ENCODE results near the gene LMX1B.

LMX1B gene

GRCh38 chr9:126617823-126618165 is 4.1 kb downstream of the LMX1B start:
- DNase-seq (ENCODE audit: low spot score), result no peak

DNA sequence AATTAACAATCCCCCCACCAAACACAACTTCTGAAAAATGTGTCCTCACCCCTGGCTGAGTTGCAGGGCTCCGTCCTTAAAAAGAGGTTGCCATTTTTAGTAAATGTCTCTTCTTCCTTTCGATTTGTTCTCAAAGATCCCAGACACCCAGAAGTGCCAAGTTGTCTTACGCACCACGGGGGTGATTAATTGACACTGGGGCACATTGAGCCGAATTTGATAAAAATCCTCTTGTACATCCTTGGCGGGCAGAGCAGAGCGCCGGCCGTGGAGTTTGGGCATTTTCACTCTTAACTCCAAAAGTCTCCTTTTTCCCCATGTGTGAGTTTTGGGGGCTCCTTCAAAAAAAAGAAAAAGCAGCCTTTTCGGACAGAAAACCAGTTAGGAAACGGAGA is 4.5 kb downstream of the LMX1B start:
- DNase-seq (ENCODE audit: low spot score), result no peak

DNA sequence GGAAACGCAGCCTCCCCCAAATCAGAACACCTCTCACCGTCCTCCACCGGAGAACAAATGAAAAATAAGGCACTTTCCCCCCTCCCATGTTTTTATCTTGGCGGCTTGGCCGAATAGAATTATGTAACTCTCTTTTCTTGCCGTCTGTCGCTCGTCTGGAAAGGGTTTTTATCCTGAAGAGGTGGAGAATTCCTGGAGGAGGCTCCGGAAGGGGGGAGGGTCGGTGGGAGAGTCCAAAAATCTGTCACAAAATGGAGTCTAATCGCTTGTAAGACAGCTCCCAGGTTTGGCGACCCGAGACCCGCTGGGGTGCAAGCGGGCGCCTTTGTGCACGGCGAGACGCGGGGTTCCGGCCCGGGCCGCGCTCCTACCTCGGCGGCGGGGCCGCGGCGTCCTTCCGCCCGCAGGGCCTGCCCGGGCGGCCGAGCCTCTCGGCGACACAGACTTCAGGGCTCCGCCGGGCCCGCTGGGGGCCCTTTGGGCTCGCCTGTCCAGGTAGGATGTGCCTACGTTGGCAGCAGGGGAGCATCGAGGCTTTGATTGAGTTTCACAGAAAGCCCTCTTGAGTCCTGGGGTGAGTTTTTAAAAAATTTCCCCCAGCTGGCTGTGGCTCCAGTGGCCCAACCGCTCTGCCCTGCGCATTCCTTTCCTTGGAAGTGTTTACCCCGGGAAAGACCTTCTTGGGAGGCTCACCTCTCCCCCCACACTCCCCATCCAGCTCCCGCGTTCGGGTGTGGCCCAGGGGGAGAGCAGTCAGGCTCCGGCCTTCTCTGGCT is 5.0 kb downstream of the LMX1B start:
- no peak for DNase-seq (ENCODE audit: low spot score)

GRCh38 chr9:126619361-126620135 is 5.8 kb downstream of the LMX1B start:
- DNase-seq (ENCODE audit: low spot score), result no peak

DNA sequence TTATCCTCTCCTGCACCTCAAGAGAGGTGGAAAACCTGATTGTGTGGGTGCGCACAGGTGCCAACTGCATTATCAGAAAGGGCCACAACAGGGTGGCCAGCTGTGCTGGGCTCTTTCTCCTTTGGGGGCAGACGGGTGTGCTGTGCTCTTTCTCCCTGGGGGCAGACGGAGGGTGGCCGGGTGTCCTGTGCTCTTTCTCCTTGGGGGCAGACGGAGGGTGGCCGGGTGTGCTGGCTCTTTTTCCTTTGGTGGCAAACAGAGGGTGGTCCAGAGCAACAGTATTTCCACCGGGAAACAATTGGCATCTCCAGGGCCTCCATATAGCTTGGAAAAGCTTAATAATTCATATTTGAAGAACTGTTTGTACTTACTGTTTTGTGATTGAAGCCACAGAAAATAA is 6.8 kb downstream of the LMX1B start:
- no peak for DNase-seq (ENCODE audit: low spot score)

- no peak for DNase-seq (ENCODE audit: low spot score)
Observed at GRCh38 chr9:126621061-126621918, 7.6 kb downstream of the LMX1B start.

GRCh38 chr9:126621919-126622735 is 8.4 kb downstream of the LMX1B start:
- DNase-seq (ENCODE audit: low spot score), result no peak

GRCh38 chr9:126623314-126623666 is 9.6 kb downstream of the LMX1B start:
- no peak for DNase-seq (ENCODE audit: low spot score)

DNA sequence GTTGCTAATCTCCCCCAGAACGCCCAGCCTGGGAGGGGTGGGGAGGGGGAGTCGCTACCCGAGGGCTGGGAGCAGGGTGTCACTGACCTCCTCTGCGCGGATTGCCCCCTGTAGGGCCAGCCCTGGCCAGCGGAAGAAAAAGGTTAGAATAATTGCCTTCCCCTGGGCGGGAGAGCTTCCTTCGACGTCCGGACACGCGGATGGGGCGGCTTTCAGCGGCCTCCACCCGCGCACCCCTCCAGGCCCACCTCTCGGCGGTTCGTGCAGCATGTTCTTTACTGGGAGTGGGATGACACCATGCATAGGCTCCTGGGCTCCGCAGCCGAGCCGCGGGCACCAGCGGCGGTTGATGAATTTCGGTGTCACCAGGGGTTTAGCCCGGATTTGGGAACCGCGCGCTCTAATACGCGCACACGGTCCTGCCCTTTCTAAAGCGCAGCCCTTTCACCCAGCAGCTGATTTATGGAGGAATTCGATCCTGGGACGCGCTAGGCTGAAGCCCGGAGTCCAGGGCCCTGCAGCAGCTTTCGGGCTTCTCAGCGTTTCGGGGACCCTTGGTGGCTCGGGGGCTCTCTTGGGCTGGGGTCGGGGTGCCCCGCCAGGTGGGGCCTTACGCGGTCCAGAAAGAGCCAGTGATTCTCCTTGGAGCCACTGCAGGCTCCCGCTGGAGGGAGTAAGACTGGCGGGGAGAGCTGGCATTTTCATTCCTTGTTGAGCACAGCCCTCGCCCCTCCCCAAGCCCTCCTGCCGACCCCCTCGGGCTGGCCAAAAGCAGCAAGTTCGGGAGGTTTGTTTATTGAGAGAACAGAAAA is 10.1 kb downstream of the LMX1B start:
- no peak for DNase-seq (ENCODE audit: low spot score)

- no peak for DNase-seq (ENCODE audit: low spot score)
Observed at GRCh38 chr9:126624479-126624826, 10.7 kb downstream of the LMX1B start.

GRCh38 chr9:126624912-126625311 is 11.2 kb downstream of the LMX1B start:
- no peak for DNase-seq (ENCODE audit: low spot score)

DNA sequence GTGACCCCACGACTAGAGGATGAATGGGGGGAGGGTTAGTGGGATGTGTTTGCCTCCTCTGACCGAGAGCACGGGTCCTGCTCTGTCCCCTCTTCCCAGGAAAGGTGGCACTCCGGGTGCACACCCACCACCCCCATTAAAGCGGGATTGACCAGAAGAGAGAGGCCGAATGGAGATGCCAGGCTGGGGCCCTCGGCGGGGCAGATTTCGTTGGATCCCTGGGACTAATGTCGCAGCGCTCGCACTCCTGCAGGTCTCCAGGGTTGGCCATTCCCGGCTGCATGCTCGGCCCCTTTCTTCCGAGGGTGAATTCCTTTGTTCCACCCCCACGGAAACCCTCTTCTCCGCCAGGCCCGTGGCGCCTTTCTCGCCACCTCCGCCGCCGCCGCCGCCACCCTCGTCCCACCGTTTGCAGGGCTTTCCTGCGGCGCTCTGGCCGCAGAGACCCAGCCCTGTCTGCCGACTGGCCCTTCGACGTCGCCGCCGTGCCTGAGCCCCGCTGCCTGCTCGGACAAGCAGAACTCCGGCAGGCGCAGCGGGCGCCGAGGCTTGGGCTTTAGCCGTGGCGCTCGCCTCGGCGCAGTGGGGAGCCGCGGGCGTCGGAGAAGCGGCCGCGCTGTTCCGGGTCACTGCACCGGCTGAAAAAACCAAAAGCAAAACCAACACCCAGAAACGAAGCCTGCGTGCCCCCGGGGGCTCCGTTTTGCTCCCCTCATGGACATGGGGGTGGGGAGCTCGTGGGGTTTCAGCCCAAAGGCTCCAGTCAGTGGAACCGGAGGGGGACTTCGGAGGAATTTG is 11.8 kb downstream of the LMX1B start:
- DNase-seq (ENCODE audit: low spot score), result no peak

DNA sequence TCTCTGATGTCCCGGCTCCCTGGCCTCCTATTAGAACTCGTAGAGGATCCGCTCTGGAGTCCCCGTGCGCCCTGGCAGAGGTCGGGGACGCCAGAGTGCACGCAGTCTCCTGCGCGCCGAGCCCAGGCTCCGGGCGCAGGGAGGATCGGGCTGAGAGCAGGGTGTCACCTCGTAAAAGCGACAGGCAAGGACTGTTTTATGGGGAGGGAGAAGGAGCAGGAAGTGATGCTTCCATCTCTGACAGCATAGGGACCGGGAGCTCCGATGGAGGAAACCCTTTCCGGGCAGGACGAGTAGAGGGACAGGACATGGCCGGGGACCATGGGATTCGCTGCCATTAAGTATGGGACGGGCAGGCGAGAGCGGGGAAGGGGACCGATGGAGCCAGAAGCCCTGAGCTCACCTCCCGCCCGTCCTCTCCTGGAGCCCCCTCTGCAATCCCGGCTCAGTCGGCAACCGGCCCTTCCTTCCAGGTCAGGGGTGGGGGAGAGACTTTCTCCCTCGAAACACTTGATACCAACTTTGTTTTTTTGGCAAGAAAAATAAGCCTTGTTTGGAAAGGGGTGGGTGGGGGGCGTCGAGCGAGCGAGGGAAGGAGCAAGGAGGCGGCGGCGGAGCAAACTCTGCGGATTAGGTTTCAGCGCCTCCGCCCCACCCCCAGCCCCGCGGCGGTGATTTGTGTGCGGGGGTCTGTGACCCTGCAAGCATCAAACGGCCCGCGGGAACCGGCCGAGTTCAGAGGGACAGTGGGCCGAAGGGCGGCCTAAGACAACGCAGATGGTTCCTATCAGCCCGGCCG is 12.6 kb downstream of the LMX1B start:
- no peak for DNase-seq (ENCODE audit: low spot score)

GRCh38 chr9:126626926-126627233 is 13.2 kb downstream of the LMX1B start:
- DNase-seq (ENCODE audit: low spot score), result no peak

DNA sequence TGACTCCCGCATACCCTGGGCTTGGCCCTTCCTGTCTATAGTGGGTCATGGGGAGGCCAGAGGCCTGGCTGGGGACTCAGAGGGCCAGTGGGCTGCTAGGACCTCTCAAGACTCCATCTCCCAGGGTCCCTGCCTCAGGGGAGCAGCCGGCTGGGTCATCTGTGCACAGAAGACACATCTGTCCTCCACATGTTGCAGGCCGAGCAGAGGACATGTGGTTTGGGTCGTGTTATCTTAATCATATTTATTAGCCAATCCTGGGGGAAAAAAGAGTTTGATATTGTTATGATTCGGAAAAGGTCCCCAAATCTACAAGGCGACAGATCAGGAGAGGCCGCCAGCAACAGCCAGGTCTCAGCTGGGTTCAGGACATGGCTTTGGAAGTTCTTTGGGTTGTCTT is 14.4 kb downstream of the LMX1B start:
- DNase-seq (ENCODE audit: low spot score), result no peak

DNA sequence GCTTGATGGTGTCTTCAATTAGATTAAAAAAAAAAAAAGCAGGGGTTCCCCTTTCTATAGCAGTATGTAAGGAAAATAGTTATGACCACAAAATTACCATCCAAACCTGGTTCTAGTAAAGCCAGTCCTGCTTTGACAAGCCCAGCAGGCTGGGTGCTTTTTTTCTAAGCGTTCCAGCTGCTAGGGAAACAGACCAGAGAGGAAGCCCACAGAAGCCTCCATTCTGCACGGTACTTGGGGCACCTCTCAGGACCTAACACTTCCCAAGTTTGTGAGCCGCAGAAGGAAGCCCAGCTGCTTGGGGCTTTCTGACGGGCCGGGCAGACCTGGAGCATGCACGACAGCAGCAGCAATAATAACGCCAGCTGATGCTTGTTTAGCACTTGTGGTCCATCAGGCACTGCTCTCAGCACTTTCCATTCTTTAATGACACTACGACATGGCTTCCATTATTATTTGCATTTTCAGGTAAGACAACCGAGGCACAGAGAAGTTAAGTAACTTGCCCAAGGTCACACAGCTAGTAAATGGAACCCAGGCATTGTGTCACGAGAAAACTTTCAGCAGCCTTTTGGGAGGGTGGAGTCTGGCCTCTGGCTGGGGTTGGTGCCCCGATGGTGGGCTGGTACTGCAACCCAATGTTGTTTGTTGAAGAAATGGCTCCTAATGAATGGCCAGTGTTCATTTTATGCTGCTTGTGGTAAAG is 15.4 kb downstream of the LMX1B start:
- no peak for DNase-seq (ENCODE audit: low spot score)

- DNase-seq (ENCODE audit: low spot score), result no peak
Observed at GRCh38 chr9:126630458-126631237, 16.9 kb downstream of the LMX1B start.

DNA sequence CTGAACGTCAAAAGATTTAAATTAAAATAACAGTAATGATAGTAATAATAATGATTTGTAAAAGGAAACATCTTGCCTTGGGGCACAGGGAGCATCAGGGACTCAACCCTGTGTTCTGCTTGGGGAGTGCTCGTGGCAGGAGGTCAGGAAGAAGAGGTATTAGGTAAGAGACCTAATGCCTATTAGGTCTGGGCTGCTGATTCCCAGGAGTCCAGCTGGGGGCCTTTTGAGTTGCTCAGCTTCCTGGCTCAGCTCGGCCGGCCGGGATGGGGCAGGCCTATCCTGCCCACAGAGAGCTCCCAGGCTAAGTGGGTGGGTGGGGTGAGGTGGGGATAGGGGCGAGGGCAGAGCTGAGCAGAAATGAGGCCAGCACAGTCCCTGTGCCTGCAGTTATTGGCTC is 17.5 kb downstream of the LMX1B start:
- no peak for DNase-seq (ENCODE audit: low spot score)
